ENCODE results near the gene CAMTA1.

GRCh38 chr1:6820899-6821298, 35.6 kb downstream of the CAMTA1 start:
- no peak for TF ChIP-seq EZH2 (IDR thresholded peaks at IDR 0.05; ENCODE audit: borderline replicate concordance, low read depth, low read length, poor library complexity, severe bottlenecking)
- TF ChIP-seq, protein P1, sequence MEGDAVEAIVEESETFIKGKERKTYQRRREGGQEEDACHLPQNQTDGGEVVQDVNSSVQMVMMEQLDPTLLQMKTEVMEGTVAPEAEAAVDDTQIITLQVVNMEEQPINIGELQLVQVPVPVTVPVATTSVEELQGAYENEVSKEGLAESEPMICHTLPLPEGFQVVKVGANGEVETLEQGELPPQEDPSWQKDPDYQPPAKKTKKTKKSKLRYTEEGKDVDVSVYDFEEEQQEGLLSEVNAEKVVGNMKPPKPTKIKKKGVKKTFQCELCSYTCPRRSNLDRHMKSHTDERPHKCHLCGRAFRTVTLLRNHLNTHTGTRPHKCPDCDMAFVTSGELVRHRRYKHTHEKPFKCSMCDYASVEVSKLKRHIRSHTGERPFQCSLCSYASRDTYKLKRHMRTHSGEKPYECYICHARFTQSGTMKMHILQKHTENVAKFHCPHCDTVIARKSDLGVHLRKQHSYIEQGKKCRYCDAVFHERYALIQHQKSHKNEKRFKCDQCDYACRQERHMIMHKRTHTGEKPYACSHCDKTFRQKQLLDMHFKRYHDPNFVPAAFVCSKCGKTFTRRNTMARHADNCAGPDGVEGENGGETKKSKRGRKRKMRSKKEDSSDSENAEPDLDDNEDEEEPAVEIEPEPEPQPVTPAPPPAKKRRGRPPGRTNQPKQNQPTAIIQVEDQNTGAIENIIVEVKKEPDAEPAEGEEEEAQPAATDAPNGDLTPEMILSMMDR (conservative IDR thresholded peaks at IDR 0.05; ENCODE audit: low read depth, low read length) = no peak

Measured in A673 (cell line).